CD14-positive monocyte (primary cell): Measurements from ENCODE around the gene PAQR5. TPM values are rescaled to one million over a fixed set of nuclear protein-coding genes. Genes with fewer than 3 reads are reported as not detected.

Source experiments
- DNase-seq, 3 donors: peaks; one replicate each; pipeline ENCODE4 v3.0.0-alpha.2; 2011 to 2022
- H2AFZ ChIP-seq: 2 replicates; pipeline ENCODE4 v1.6.0; 2012; ENCODE audit warnings: mild to moderate bottlenecking, low read depth, low read length, inconsistent platforms; ENCODE audit not compliant: insufficient read depth, poor library complexity, severe bottlenecking
- H3K27ac ChIP-seq, 2 donors: 1 replicate in 1 of 2; 2 replicates in 1 of 2; pipeline ENCODE4 v1.5.1; 2012 to 2013; ENCODE audit warnings: low read length in 2 of 2, control low read depth in 1 of 2, inconsistent platforms in 1 of 2, low read depth in 1 of 2, mild to moderate bottlenecking in 1 of 2
- H3K27me3 ChIP-seq, 2 donors: one replicate each; pipeline versions ENCODE4 v1.6.0 to v1.6.1; 2011 to 2013; ENCODE audit warnings: low read length in 2 of 2; ENCODE audit not compliant: control insufficient read depth in 2 of 2, insufficient read depth in 2 of 2
- H3K36me3 ChIP-seq, 2 donors: replicated peaks in 1 of 2; 1 replicate in 1 of 2; 2 replicates in 1 of 2; pipeline versions ENCODE4 v1.5.1 to v1.6.1; 2012 to 2013; ENCODE audit warnings: low read length in 2 of 2, control low read depth in 1 of 2, inconsistent platforms in 1 of 2, mild to moderate bottlenecking in 1 of 2; ENCODE audit not compliant: insufficient read depth in 2 of 2, control insufficient read depth in 1 of 2
- H3K4me1 ChIP-seq, 2 donors: 1 replicate in 1 of 2; 2 replicates in 1 of 2; pipeline versions ENCODE4 v1.5.1 to v1.6.1; 2012 to 2013; ENCODE audit warnings: low read length in 2 of 2, control low read depth in 1 of 2, inconsistent platforms in 1 of 2, mild to moderate bottlenecking in 1 of 2, moderate library complexity in 1 of 2; ENCODE audit not compliant: insufficient read depth in 2 of 2, control insufficient read depth in 1 of 2
- H3K4me2 ChIP-seq: replicated peaks from 2 replicates; pipeline ENCODE3; 2012; ENCODE audit warnings: low read length, moderate library complexity, mild to moderate bottlenecking; ENCODE audit not compliant: poor library complexity, severe bottlenecking; ENCODE audit errors: extremely low read depth
- H3K4me3 ChIP-seq, 3 experiments: fragments of 200-600 bp in 1 of 3; sonication (generic) in 1 of 3; replicated peaks in 1 of 3; 1 replicate in 2 of 3; 2 replicates in 1 of 3; pipeline ENCODE4 v1.5.1; 2011 to 2013; ENCODE audit warnings: low read length in 3 of 3, mild to moderate bottlenecking in 3 of 3, control low read depth in 2 of 3, low read depth in 2 of 3, inconsistent platforms in 1 of 3, moderate library complexity in 1 of 3
- H3K79me2 ChIP-seq: 2 replicates; pipeline ENCODE4 v1.6.0; 2012; ENCODE audit warnings: mild to moderate bottlenecking, control low read depth, inconsistent platforms, low read length, moderate library complexity; ENCODE audit not compliant: insufficient read depth
- H3K9ac ChIP-seq: 2 replicates; pipeline ENCODE4 v1.6.0; 2017; ENCODE audit warnings: low read length, mild to moderate bottlenecking; ENCODE audit not compliant: insufficient read depth, poor library complexity, severe bottlenecking
- H3K9me3 ChIP-seq, 2 donors: replicated peaks in 1 of 2; 1 replicate in 1 of 2; 2 replicates in 1 of 2; pipeline versions ENCODE4 v1.5.1 to v1.6.1; 2012 to 2013; ENCODE audit warnings: low read length in 2 of 2, control low read depth in 1 of 2; ENCODE audit not compliant: control insufficient read depth in 1 of 2, insufficient read depth in 1 of 2
- H4K20me1 ChIP-seq: 2 replicates; pipeline ENCODE4 v1.6.0; 2012; ENCODE audit warnings: mild to moderate bottlenecking, low read length, control low read depth, moderate library complexity; ENCODE audit not compliant: insufficient read depth
- H3K27ac Mint-ChIP-seq, 7 donors: one replicate each; pipeline ENCODE4 v1.8.0; 2020; ENCODE audit warnings: mild to moderate bottlenecking in 7 of 7, mixed read lengths in 7 of 7, moderate library complexity in 6 of 7, inconsistent platforms in 2 of 7
- H3K27me3 Mint-ChIP-seq, 3 donors: one replicate each; pipeline ENCODE4 v1.8.0; 2021 to 2022; ENCODE audit warnings: low read depth in 3 of 3, mild to moderate bottlenecking in 3 of 3, mixed read lengths in 3 of 3, moderate library complexity in 3 of 3, inconsistent platforms in 1 of 3
- H3K36me3 Mint-ChIP-seq, 2 donors: one replicate each; pipeline ENCODE4 v1.8.0; 2020; ENCODE audit warnings: mixed read lengths in 2 of 2, inconsistent platforms in 1 of 2, mild to moderate bottlenecking in 1 of 2
- H3K4me1 Mint-ChIP-seq: one replicate; pipeline ENCODE4 v1.8.0; 2020; ENCODE audit warnings: mild to moderate bottlenecking, mixed read lengths
- H3K4me3 Mint-ChIP-seq, 2 donors: one replicate each; pipeline ENCODE4 v1.8.0; 2020; ENCODE audit warnings: mild to moderate bottlenecking in 2 of 2, mixed read lengths in 2 of 2, moderate library complexity in 1 of 2
- H3K9me3 Mint-ChIP-seq, 7 donors: one replicate each; pipeline ENCODE4 v1.8.0; 2020 to 2022; ENCODE audit warnings: mixed read lengths in 7 of 7, mild to moderate bottlenecking in 6 of 7, moderate library complexity in 6 of 7, inconsistent platforms in 2 of 7
- CTCF ChIP-seq: fragments of 200-600 bp; IDR thresholded peaks from one replicate; pipeline ENCODE4 v1.8.0; 2022; ENCODE audit warnings: antibody characterized with exemption, mild to moderate bottlenecking
- WGBS: methylation state at CpG from one replicate; pipeline ENCODE4 v1.1.5; 2013; ENCODE audit warnings: missing lambda C conversion rate; ENCODE audit not compliant: insufficient coverage; 5-methylcytosine and 5-hydroxymethylcytosine counted together
- intact Hi-C, 2 donors: fragments of 100-400 bp; cut with micrococcal nuclease; formaldehyde crosslinking; loops; one replicate each; pipeline versions ENCODE4 v1.15.0 to v1.15.1; 2023
- polyA plus RNA-seq, 3 donors: library from polyadenylated mRNA; depleted of rRNA in 1 of 3; unstranded in 2 of 3; stranded (reverse) in 1 of 3; fragments of 300-500 nt in 2 of 3; fragments of >200 nt in 1 of 3; fragmentation: Illumina TruSeq in 2 of 3; gene quantifications; 1 replicate in 2 of 3; 2 replicates in 1 of 3; pipeline ENCODE4 v1.2.3, GENCODE V29; 2012 to 2021

The PAQR5 gene
- polyA plus RNA-seq, 3 donors: not detected

GRCh38 chr15:69436951-69437350, 138.2 kb downstream of the PAQR5 start:
- Histone ChIP-seq H3K27ac (peak overlapping the region; percentile 72 to 74), H3K9ac (no peak overlapping the region), H3K9me3 (no peaks in the 10 kb centered on the region), H3K79me2 (peaks cover 32% of the 10 kb centered on the region), H3K4me2 (peak overlapping the region; percentile 62), H3K36me3 (peaks cover 3 to 50% of the 10 kb centered on the region in 2 donors), H3K4me1 (peaks cover 36 to 59% of the 10 kb centered on the region in 2 donors), H2AFZ (no peak overlapping the region), H4K20me1 (no peaks in the 10 kb centered on the region), H3K27me3 (no peaks in the 10 kb centered on the region), H3K4me3 (peak overlapping the region in 1 of 3 experiments; percentile 51)
- WGBS: no CpG with 5 or more reads among the region's 4 CpGs
- Mint-ChIP-seq H3K9me3 (peaks cover 0 to 2% (median 0%) of the 10 kb centered on the region in 7 donors), H3K27ac (peak overlapping the region; percentile 81 to 94 (median 91)), H3K4me3 (peak overlapping the region; percentile 48 to 60), H3K4me1 (peaks cover 43% of the 10 kb centered on the region), H3K27me3 (no peaks in the 10 kb centered on the region), H3K36me3 (peaks cover 16 to 53% of the 10 kb centered on the region in 2 donors)
- DNase-seq: peak in 2 of 3 donors; percentile 45 to 64
- no peak for TF ChIP-seq CTCF
- intact Hi-C loops: no loop called here

GRCh38 chr15:69439623-69440022, 140.9 kb downstream of the PAQR5 start:
- Histone ChIP-seq H2AFZ (peak overlapping the region; percentile 33), H3K27me3 (no peaks in the 10 kb centered on the region), H3K9ac (peak overlapping the region; percentile 27), H3K36me3 (peaks cover 5 to 39% of the 10 kb centered on the region in 2 donors), H4K20me1 (no peaks in the 10 kb centered on the region), H3K9me3 (no peaks in the 10 kb centered on the region), H3K4me2 (peak overlapping the region; percentile 68), H3K27ac (peak overlapping the region in 1 of 2 donors; percentile 74), H3K4me3 (peak overlapping the region; percentile 23 to 61 (median 59)), H3K79me2 (peaks cover 29% of the 10 kb centered on the region), H3K4me1 (peaks cover 36 to 59% of the 10 kb centered on the region in 2 donors)
- Mint-ChIP-seq H3K36me3 (peaks cover 12 to 49% of the 10 kb centered on the region in 2 donors), H3K27me3 (no peaks in the 10 kb centered on the region), H3K9me3 (peaks cover 0 to 2% (median 0%) of the 10 kb centered on the region in 7 donors), H3K27ac (peak overlapping the region; percentile 13 to 92 (median 76)), H3K4me3 (peak overlapping the region; percentile 58 to 98), H3K4me1 (peaks cover 49% of the 10 kb centered on the region)
- DNase-seq: peak in 1 of 3 donors; percentile 24
- 0% methylated on average over 3 of the region's 4 CpGs for WGBS
- intact Hi-C loops: no loop called here
- TF ChIP-seq CTCF: no peak
